K562 (cell line): ENCODE measurements around the gene PSMD8. TPM values are rescaled to one million over a fixed set of nuclear protein-coding genes. Genes with fewer than 3 reads are reported as not detected.

Experiments
- ADNP ChIP-seq: fragments of 200-800 bp; sonication (Bioruptor generic); IDR thresholded peaks from 2 replicates; pipeline ENCODE4 v1.6.1; 2016; ENCODE audit warnings: missing genetic modification characterization, missing compliant biosample characterization
- ARHGAP35 ChIP-seq: fragments of 450-650 bp; IDR thresholded peaks from 2 replicates; pipeline ENCODE4 v1.6.1; 2018; ENCODE audit not compliant: partially characterized antibody
- CBFA2T3 ChIP-seq: fragments of 450-650 bp; IDR thresholded peaks from 2 replicates; pipeline ENCODE4 v1.6.1; 2017
- ERF ChIP-seq: fragments of 450-650 bp; formaldehyde crosslinking; IDR thresholded peaks from 2 replicates; pipeline ENCODE4 v1.4.0; 2020; ENCODE audit warnings: mild to moderate bottlenecking, mixed read lengths
- ESRRB ChIP-seq: fragments of 250-450 bp; sonication (Bioruptor Pico); IDR thresholded peaks from 2 replicates; pipeline ENCODE4 v1.5.0; 2020; ENCODE audit warnings: mild to moderate bottlenecking, moderate library complexity, borderline replicate concordance
- HEY1 ChIP-seq: fragments of 250-450 bp; sonication (Bioruptor Pico); IDR thresholded peaks from 2 replicates; pipeline ENCODE4 v1.5.0; 2020; ENCODE audit warnings: mild to moderate bottlenecking, moderate library complexity, borderline replicate concordance
- HIVEP1 ChIP-seq: fragments of 250-450 bp; sonication (Bioruptor Pico); IDR thresholded peaks from 2 replicates; pipeline ENCODE4 v1.4.0; 2020; ENCODE audit warnings: mild to moderate bottlenecking
- MAFF ChIP-seq: IDR thresholded peaks from 2 replicates; pipeline ENCODE4 v1.6.1; 2012; ENCODE audit warnings: low read length, improper control_type of control experiment
- RUNX1 ChIP-seq: sonication (generic); IDR thresholded peaks from 2 replicates; pipeline ENCODE4 v1.6.1; 2016; ENCODE audit warnings: antibody characterized with exemption, low read depth
- SAFB2 ChIP-seq: fragments of 200-400 bp; formaldehyde crosslinking; IDR thresholded peaks from 2 replicates; pipeline ENCODE4 v1.6.1; 2018; ENCODE audit warnings: borderline replicate concordance, low read length, low read depth, moderate library complexity; ENCODE audit not compliant: severe bottlenecking
- THRAP3 ChIP-seq: fragments of 450-650 bp; IDR thresholded peaks from 2 replicates; pipeline ENCODE4 v1.6.1; 2016; ENCODE audit warnings: mild to moderate bottlenecking, inconsistent platforms, borderline replicate concordance
- ZNF324 ChIP-seq: fragments of 250-450 bp; sonication (Bioruptor Pico); IDR thresholded peaks from 2 replicates; pipeline ENCODE4 v1.4.0; 2020; ENCODE audit warnings: mild to moderate bottlenecking
- polyA plus RNA-seq, 8 experiments: library from polyadenylated mRNA; depleted of rRNA in 4 of 8; stranded (reverse) in 5 of 8; unstranded in 3 of 8; fragments of >200 nt; fragmentation: Nextera tagmentation in 2 of 8; fragmentation: Illumina TruSeq in 1 of 8; extraction: Ambion mirVana in 2 of 8; extraction: Trizol in 1 of 8; gene quantifications; 2 replicates each; pipeline versions ENCODE4 v1.2.1 to v1.2.3, GENCODE V29; 2011 to 2014; ENCODE audit warnings: inconsistent platforms in 1 of 8, missing spikeins in 1 of 8
- total RNA-seq, 7 experiments: library from RNA; depleted of rRNA in 6 of 7; stranded (reverse); fragments of >200 nt in 6 of 7; fragmentation: Illumina TruSeq in 2 of 7; extraction: Trizol in 2 of 7; gene quantifications; 2 replicates each; pipeline versions ENCODE4 v1.2.1 to v1.2.3, GENCODE V29; 2011 to 2021; ENCODE audit warnings: low replicate concordance in 1 of 7
- TF ChIP-seq, protein P1 (sequence below): fragments of 450-650 bp; IDR thresholded peaks from 2 replicates; pipeline ENCODE4 v1.6.1; 2016; ENCODE audit warnings: low read depth
- TF ChIP-seq, protein P2 (sequence below): sonication (generic); formaldehyde crosslinking; IDR thresholded peaks from 2 replicates; pipeline ENCODE4 v1.8.1; 2023; ENCODE audit warnings: missing genetic modification reagents, mild to moderate bottlenecking, borderline replicate concordance

PSMD8 gene
- total and polyA plus RNA-seq, 9 of the 15 experiments (the other 6 are each of a cell fraction or from before 2014, with no cell fraction given) = 130 to 583 (median 315) TPM

DNA sequence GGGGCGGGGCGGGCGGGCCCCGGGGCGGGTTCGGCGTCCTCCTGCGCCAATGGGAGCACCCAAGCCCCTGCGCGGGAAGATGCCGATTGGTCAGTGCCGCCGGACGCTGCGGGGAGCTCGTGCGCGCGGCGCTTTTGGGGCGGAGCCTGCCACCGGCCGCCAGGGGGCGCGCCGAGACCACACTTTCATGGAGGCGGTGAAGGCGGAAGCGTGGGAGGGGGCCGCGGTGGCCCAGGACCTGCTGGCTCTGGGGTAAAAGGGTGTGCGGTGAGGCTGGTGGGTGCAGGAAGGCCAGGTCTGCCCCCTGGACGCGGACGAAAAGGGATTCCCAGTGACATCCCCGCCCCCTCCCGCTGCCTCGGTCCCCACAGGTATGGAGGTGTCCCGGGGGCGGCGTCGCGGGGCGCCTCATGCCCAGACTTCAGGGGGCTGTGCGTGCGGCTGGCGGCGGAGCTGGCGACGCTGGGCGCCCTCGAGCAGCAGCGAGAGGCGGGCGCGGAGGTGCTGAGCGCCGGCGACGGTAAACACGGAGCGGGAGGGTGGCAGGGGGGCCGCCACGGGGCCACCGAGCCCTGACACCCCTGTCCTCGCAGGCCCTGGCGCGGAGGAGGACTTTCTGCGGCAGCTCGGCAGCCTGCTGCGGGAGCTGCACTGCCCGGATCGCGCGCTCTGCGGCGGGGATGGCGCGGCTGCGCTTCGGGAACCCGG, 28.8 kb downstream of the PSMD8 start, which contains the start of gene FAM98C (continued):
- TF ChIP-seq, protein P1, sequence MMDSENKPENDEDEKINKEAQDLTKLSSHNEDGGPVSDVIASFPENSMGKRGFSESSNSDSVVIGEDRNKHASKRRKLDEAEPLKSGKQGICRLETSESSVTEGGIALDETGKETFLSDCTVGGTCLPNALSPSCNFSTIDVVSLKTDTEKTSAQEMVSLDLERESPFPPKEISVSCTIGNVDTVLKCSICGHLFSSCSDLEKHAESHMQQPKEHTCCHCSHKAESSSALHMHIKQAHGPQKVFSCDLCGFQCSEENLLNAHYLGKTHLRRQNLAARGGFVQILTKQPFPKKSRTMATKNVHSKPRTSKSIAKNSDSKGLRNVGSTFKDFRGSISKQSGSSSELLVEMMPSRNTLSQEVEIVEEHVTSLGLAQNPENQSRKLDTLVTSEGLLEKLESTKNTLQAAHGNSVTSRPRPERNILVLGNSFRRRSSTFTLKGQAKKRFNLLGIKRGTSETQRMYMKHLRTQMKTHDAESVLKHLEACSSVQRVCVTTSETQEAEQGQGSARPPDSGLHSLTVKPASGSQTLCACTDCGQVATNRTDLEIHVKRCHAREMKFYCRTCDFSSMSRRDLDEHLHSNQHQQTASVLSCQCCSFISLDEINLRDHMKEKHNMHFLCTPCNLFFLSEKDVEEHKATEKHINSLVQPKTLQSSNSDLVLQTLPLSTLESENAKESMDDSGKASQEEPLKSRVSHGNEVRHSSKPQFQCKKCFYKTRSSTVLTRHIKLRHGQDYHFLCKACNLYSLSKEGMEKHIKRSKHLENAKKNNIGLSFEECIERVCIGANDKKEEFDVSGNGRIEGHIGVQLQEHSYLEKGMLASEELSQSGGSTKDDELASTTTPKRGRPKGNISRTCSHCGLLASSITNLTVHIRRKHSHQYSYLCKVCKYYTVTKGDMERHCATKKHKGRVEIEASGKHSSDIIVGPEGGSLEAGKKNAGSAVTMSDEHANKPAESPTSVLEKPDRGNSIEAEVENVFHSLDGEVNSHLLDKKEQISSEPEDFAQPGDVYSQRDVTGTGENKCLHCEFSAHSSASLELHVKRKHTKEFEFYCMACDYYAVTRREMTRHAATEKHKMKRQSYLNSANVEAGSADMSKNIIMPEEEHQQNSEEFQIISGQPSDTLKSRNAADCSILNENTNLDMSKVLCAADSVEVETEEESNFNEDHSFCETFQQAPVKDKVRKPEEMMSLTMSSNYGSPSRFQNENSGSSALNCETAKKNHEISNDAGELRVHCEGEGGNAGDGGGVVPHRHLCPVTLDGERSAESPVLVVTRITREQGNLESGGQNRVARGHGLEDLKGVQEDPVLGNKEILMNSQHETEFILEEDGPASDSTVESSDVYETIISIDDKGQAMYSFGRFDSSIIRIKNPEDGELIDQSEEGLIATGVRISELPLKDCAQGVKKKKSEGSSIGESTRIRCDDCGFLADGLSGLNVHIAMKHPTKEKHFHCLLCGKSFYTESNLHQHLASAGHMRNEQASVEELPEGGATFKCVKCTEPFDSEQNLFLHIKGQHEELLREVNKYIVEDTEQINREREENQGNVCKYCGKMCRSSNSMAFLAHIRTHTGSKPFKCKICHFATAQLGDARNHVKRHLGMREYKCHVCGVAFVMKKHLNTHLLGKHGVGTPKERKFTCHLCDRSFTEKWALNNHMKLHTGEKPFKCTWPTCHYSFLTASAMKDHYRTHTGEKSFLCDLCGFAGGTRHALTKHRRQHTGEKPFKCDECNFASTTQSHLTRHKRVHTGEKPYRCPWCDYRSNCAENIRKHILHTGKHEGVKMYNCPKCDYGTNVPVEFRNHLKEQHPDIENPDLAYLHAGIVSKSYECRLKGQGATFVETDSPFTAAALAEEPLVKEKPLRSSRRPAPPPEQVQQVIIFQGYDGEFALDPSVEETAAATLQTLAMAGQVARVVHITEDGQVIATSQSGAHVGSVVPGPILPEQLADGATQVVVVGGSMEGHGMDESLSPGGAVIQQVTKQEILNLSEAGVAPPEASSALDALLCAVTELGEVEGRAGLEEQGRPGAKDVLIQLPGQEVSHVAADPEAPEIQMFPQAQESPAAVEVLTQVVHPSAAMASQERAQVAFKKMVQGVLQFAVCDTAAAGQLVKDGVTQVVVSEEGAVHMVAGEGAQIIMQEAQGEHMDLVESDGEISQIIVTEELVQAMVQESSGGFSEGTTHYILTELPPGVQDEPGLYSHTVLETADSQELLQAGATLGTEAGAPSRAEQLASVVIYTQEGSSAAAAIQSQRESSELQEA = no peak
- TF ChIP-seq CBFA2T3 (no peak), ESRRB (CRISPR knock-in tag) (no peak), RUNX1 (no peak), ZNF324 (CRISPR knock-in tag) (no peak), ARHGAP35 (no peak), ADNP (tag) (no peak), THRAP3 (no peak), SAFB2 (no peak), HIVEP1 (CRISPR knock-in tag) (no peak), MAFF (no peak), HEY1 (CRISPR knock-in tag) (no peak), ERF (CRISPR knock-in tag) (no peak)
- TF ChIP-seq, protein P2, sequence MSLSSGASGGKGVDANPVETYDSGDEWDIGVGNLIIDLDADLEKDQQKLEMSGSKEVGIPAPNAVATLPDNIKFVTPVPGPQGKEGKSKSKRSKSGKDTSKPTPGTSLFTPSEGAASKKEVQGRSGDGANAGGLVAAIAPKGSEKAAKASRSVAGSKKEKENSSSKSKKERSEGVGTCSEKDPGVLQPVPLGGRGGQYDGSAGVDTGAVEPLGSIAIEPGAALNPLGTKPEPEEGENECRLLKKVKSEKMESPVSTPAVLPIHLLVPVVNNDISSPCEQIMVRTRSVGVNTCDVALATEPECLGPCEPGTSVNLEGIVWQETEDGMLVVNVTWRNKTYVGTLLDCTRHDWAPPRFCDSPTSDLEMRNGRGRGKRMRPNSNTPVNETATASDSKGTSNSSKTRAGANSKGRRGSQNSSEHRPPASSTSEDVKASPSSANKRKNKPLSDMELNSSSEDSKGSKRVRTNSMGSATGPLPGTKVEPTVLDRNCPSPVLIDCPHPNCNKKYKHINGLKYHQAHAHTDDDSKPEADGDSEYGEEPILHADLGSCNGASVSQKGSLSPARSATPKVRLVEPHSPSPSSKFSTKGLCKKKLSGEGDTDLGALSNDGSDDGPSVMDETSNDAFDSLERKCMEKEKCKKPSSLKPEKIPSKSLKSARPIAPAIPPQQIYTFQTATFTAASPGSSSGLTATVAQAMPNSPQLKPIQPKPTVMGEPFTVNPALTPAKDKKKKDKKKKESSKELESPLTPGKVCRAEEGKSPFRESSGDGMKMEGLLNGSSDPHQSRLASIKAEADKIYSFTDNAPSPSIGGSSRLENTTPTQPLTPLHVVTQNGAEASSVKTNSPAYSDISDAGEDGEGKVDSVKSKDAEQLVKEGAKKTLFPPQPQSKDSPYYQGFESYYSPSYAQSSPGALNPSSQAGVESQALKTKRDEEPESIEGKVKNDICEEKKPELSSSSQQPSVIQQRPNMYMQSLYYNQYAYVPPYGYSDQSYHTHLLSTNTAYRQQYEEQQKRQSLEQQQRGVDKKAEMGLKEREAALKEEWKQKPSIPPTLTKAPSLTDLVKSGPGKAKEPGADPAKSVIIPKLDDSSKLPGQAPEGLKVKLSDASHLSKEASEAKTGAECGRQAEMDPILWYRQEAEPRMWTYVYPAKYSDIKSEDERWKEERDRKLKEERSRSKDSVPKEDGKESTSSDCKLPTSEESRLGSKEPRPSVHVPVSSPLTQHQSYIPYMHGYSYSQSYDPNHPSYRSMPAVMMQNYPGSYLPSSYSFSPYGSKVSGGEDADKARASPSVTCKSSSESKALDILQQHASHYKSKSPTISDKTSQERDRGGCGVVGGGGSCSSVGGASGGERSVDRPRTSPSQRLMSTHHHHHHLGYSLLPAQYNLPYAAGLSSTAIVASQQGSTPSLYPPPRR (CRISPR knock-in tag) = no peak
